NCI-H1694 treated with DMSO at 0.1 percent for 48 hours (cell line): ENCODE measurements around the gene ACKR2.

Experiments
- DNase-seq: peaks from one replicate; lab custom pipeline; 2025; lab: John Stamatoyannopoulos, UW

Gene ACKR2

GRCh38 chr3:42829628-42830436 lies 20.6 kb downstream of the ACKR2 start:
- no peak for DNase-seq

GRCh38 chr3:42830437-42831320 lies 21.4 kb downstream of the ACKR2 start:
- DNase-seq = peak; percentile 15

- DNase-seq = peak; percentile 6
These were observed 22.1 kb downstream of the ACKR2 start for GRCh38 chr3:42831321-42831713.

GRCh38 chr3:42836150-42837123 lies 27.2 kb downstream of the ACKR2 start:
- DNase-seq = no peak

GRCh38 chr3:42838571-42838970 lies 29.3 kb downstream of the ACKR2 start:
- no peak for DNase-seq

DNA sequence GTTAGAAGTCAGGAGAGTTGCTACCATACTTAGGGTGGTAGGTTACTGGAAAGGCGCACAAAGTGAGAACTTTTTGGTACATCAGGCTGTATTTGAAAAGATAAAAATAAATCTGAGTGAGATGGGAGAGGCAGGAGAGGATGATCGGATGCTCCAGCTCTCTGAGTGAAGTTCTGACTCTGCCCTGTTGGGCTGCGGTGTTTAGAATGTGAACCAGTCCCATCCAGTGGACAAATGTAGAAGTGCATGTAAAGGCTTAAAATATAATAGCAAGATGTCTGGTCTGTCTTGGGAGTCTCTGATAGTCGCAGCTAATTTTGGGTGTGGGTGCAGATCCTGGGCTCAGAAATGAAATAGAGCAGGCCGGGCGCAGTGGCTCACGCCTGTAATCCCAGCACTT lies 30.4 kb downstream of the ACKR2 start:
- DNase-seq = peak; percentile 21

DNA sequence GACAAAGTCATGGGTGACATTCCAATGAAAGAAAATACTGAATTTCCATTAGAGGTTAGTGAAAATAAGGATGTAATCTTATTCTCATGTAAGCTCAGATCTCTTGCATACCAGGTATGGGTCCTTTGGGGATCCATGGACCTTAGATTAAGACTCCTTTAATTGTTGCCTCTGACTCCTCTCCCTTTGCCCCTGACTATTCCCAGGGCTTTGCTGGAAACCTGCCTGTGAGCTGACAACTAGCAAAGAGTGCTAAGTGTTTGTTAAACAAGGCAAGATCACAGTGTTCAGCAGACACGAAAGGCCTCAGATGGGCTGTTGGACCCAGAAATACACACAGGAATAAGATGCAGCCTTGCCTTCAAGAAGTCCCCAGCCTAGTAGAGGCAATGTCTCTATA lies 32.1 kb downstream of the ACKR2 start:
- DNase-seq = no peak

GRCh38 chr3:42843713-42844411 lies 34.6 kb downstream of the ACKR2 start:
- no peak for DNase-seq

GRCh38 chr3:42844412-42844713 lies 35.1 kb downstream of the ACKR2 start:
- DNase-seq = no peak

GRCh38 chr3:42844815-42845214 lies 35.6 kb downstream of the ACKR2 start:
- no peak for DNase-seq

- DNase-seq = no peak
These were observed 37.7 kb downstream of the ACKR2 start for GRCh38 chr3:42846685-42847522.

- no peak for DNase-seq
These were observed 38.5 kb downstream of the ACKR2 start for GRCh38 chr3:42847731-42848130.

GRCh38 chr3:42849017-42849416 lies 39.8 kb downstream of the ACKR2 start:
- DNase-seq = no peak

GRCh38 chr3:42850263-42850662 lies 41.0 kb downstream of the ACKR2 start:
- DNase-seq = no peak

- DNase-seq = no peak
These were observed 42.1 kb downstream of the ACKR2 start for GRCh38 chr3:42851228-42851834.

GRCh38 chr3:42852441-42852840 lies 43.2 kb downstream of the ACKR2 start:
- DNase-seq = no peak

DNA sequence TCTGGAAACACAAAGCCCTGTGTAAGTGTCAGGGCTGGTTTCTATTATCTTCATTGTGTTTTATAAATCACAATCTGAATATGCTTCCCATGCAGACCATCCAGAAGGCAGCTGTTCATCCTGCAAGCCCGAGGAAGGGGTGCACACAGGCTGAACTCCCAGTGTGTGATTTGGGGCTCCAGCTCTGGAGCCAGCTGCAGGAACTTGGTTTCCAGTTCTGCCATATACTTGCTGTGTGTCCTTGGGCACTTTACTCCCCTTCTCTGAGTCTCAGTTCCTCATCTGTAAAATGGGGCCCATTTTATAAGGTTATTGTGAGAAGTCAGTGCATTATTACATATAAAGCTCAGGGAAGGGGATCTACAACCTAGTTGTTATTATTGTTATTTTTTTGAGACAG lies 43.8 kb downstream of the ACKR2 start:
- no peak for DNase-seq

DNA sequence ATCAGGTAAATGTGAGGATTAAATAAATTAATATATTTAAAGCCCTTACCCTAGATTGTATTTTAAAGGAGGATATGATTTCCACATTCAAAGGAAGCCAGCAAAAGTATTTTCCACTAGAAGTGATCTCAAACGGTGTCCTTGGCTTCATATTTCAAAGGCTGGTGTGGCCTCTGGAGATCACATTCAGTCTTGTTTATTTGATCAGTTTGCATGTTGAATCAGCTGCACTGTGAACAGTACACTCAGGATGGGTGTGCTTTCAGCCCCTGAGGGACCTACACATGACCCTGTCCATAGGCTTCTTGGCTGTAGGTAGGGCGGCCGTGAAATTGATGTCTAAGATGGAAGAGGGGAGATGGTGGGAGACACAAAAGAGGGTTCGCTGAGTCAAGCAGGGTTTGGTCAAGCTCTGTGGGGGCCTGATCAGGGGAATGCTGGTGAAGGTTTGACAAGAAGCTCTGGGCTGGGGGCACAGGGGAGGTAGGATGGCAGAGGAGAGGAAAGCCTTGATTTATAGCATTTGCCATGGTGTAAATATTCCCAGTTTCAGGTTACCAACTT lies 44.6 kb downstream of the ACKR2 start:
- DNase-seq = no peak

- no peak for DNase-seq
These were observed 45.9 kb downstream of the ACKR2 start for GRCh38 chr3:42855219-42855546.
